K562 (cell line): ENCODE measurements around the gene PAM. TPM values are rescaled to one million over a fixed set of nuclear protein-coding genes. Genes with fewer than 3 reads are reported as not detected.

Source experiments
- ATAC-seq: fragments of 200-7000 bp; cut with Tn5 transposase; 3 replicates; pipeline ENCODE4 v1.9.1; 2020; ENCODE audit warnings: moderate library complexity
- BruUV-seq: library from RNA; stranded (reverse); fragments of 400-500 nt; replicated peaks from 2 replicates; lab custom pipeline; 2021; lab: Mats Ljungman, UMichigan
- CTCF ChIA-PET: fragments of 300-600 bp; formaldehyde crosslinking; extraction: SDS; loops from one replicate; lab custom pipeline; 2021; ENCODE audit warnings: low intra/inter-chr PET ratio; lab: Yijun Ruan, JAX
- POLR2A ChIA-PET: fragments of 300-600, 350-650 bp; sonication (Branson Sonifier 250); formaldehyde crosslinking; extraction: SDS; loops from one replicate; lab custom pipeline; 2021; ENCODE audit warnings: antibody characterized with exemption, inconsistent platforms; lab: Yijun Ruan, JAX
- DNase-seq, 4 experiments: peaks; one replicate each; pipeline versions ENCODE4 v3.0.0 to v3.0.0-alpha.2; 2011 to 2018; ENCODE audit warnings: low spot score in 3 of 4, mixed read lengths in 3 of 4; ENCODE audit errors: extremely low read depth in 1 of 4
- FAIRE-seq: peaks from 2 replicates; lab custom pipeline; 2011; peaks lifted over from hg19 to GRCh38; lab: Jason Lieb, UNC
- H2AFZ ChIP-seq: 2 replicates; pipeline ENCODE4 v1.6.0; 2011; ENCODE audit warnings: low read depth, low read length, control low read depth, inconsistent platforms
- H3K27ac ChIP-seq: fragments of 200-600 bp; 3 replicates; pipeline ENCODE4 v1.8.0; 2011; ENCODE audit warnings: low read depth, mild to moderate bottlenecking, control low read depth, inconsistent platforms, low read length, moderate library complexity, mixed read lengths; ENCODE audit errors: extremely low read depth
- H3K27me3 ChIP-seq, 2 experiments: fragments of 300-600 bp in 1 of 2; 2 replicates in 1 of 2; 3 replicates in 1 of 2; pipeline versions ENCODE4 v1.6.0 to v1.8.0; 2011; ENCODE audit warnings: inconsistent platforms in 2 of 2, low read length in 2 of 2, mild to moderate bottlenecking in 1 of 2, mixed read lengths in 1 of 2, moderate library complexity in 1 of 2; ENCODE audit not compliant: control insufficient read depth in 2 of 2, insufficient read depth in 2 of 2
- H3K36me3 ChIP-seq: fragments of 300-600 bp; 3 replicates; pipeline ENCODE4 v1.8.0; 2011; ENCODE audit warnings: mild to moderate bottlenecking, low read length, inconsistent platforms; ENCODE audit not compliant: control insufficient read depth, insufficient read depth
- H3K4me1 ChIP-seq, 2 experiments: fragments of 200-600 bp in 1 of 2; replicated peaks in 1 of 2; 2 replicates in 1 of 2; 3 replicates in 1 of 2; pipeline versions ENCODE4 v1.5.1 to v1.8.0; 2011; ENCODE audit warnings: inconsistent platforms in 2 of 2, low read length in 2 of 2, mild to moderate bottlenecking in 1 of 2, mixed read lengths in 1 of 2, moderate library complexity in 1 of 2; ENCODE audit not compliant: control insufficient read depth in 2 of 2, insufficient read depth in 2 of 2
- H3K4me2 ChIP-seq: 2 replicates; pipeline ENCODE4 v1.6.1; 2011; ENCODE audit warnings: low read length, control low read depth, inconsistent platforms, mixed read lengths; ENCODE audit not compliant: insufficient read depth
- H3K4me3 ChIP-seq: fragments of 200-600 bp; sonication (generic), shearing (Covaris generic); 2 replicates; pipeline ENCODE4 v1.5.1; 2016; ENCODE audit warnings: control low read depth, inconsistent platforms
- H3K79me2 ChIP-seq: fragments of 200-600 bp; 3 replicates; pipeline ENCODE4 v1.8.0; 2011; ENCODE audit warnings: low read length, inconsistent platforms; ENCODE audit not compliant: control insufficient read depth, insufficient read depth
- H3K9ac ChIP-seq, 2 experiments: 2 replicates each; pipeline versions ENCODE4 v1.6.0 to v1.6.1; 2011; ENCODE audit warnings: low read depth in 2 of 2, low read length in 2 of 2, control low read depth in 1 of 2, inconsistent platforms in 1 of 2, mild to moderate bottlenecking in 1 of 2, mixed read lengths in 1 of 2; ENCODE audit not compliant: insufficient read depth in 1 of 2
- H3K9me1 ChIP-seq: one replicate; pipeline ENCODE4 v1.6.0; 2011; ENCODE audit warnings: inconsistent platforms, mild to moderate bottlenecking, low read length, moderate library complexity; ENCODE audit not compliant: control insufficient read depth, insufficient read depth
- H3K9me3 ChIP-seq: replicated peaks from 2 replicates; pipeline ENCODE4 v1.5.1; 2011; ENCODE audit warnings: low read depth, low read length, inconsistent platforms; ENCODE audit not compliant: control insufficient read depth, insufficient read depth
- H4K20me1 ChIP-seq: replicated peaks from 2 replicates; pipeline ENCODE4 v1.6.1; 2011; ENCODE audit warnings: low read length, inconsistent platforms, mixed read lengths; ENCODE audit not compliant: control insufficient read depth, insufficient read depth
- BDP1 ChIP-seq: IDR thresholded peaks from 3 replicates; pipeline ENCODE4 v1.6.1; 2011; ENCODE audit not compliant: insufficient read length, insufficient read depth
- FIP1L1 ChIP-seq: fragments of 200-400 bp; formaldehyde crosslinking; IDR thresholded peaks from 2 replicates; pipeline ENCODE4 v1.6.1; 2018; ENCODE audit warnings: mild to moderate bottlenecking, low read depth, low read length; ENCODE audit not compliant: poor library complexity, severe bottlenecking
- HINFP ChIP-seq: fragments of 450-650 bp; conservative IDR thresholded peaks from 2 replicates; pipeline ENCODE4 v1.6.1; 2016; ENCODE audit warnings: missing genetic modification characterization, low read depth, mild to moderate bottlenecking, control low read depth, missing compliant biosample characterization
- MCM3 ChIP-seq: fragments of 450-650 bp; IDR thresholded peaks from 2 replicates; pipeline ENCODE4 v1.6.1; 2016
- MLLT1 ChIP-seq, 2 experiments: fragments of 450-650 bp; IDR thresholded peaks; 2 replicates each; pipeline ENCODE4 v1.6.1; 2016
- MTF1 ChIP-seq: fragments of 250-450 bp; sonication (Bioruptor Pico); IDR thresholded peaks from 2 replicates; pipeline ENCODE4 v1.9.0; 2021; ENCODE audit warnings: moderate library complexity, mild to moderate bottlenecking, inconsistent platforms, borderline replicate concordance
- POLR3G ChIP-seq: IDR thresholded peaks from 2 replicates; pipeline ENCODE4 v1.6.1; 2011; ENCODE audit not compliant: insufficient read length, insufficient replicate concordance; ENCODE audit errors: extremely low read depth
- PRPF4 ChIP-seq: fragments of 200-400 bp; formaldehyde crosslinking; IDR thresholded peaks from one replicate; pipeline ENCODE4 v1.6.1; 2017; ENCODE audit warnings: low read length, low read depth, mild to moderate bottlenecking; ENCODE audit not compliant: insufficient read depth, poor library complexity, severe bottlenecking
- PTRF ChIP-seq: fragments of 450-650 bp; IDR thresholded peaks from 2 replicates; pipeline ENCODE4 v1.6.1; 2016; ENCODE audit warnings: mild to moderate bottlenecking, missing genetic modification characterization, missing compliant biosample characterization
- SAFB2 ChIP-seq: fragments of 200-400 bp; formaldehyde crosslinking; IDR thresholded peaks from 2 replicates; pipeline ENCODE4 v1.6.1; 2018; ENCODE audit warnings: borderline replicate concordance, low read length, low read depth, moderate library complexity; ENCODE audit not compliant: severe bottlenecking
- TGIF2 ChIP-seq: sonication (generic); formaldehyde crosslinking; IDR thresholded peaks from 2 replicates; pipeline ENCODE4 v1.8.1; 2022; ENCODE audit warnings: mild to moderate bottlenecking, missing genetic modification reagents, moderate library complexity
- TRIM28 ChIP-seq: fragments of 450-650 bp; IDR thresholded peaks from 2 replicates; pipeline ENCODE4 v1.6.1; 2017
- ZNF444 ChIP-seq: fragments of 250-450 bp; sonication (Bioruptor Pico); IDR thresholded peaks from 2 replicates; pipeline ENCODE4 v1.4.0; 2020; ENCODE audit warnings: mild to moderate bottlenecking, moderate library complexity
- ZNF586 ChIP-seq: fragments of 450-650 bp; formaldehyde crosslinking; conservative IDR thresholded peaks from 2 replicates; pipeline ENCODE4 v1.4.0; 2020; ENCODE audit warnings: mild to moderate bottlenecking, moderate library complexity
- WGBS: fragments of 100-300 bp; shearing (Covaris generic); methylation state at CpG from one replicate; pipeline ENCODE4 v1.1.6; 2016; ENCODE audit warnings: low coverage, mixed read lengths; ENCODE audit not compliant: insufficient coverage; ENCODE audit errors: missing lambda C conversion rate; 5-methylcytosine and 5-hydroxymethylcytosine counted together
- in situ Hi-C: fragments of 300-500 bp; cut with MboI; formaldehyde crosslinking; loops from 4 replicates; pipeline ENCODE4 v1.15.0; 2018; ENCODE audit warnings: inconsistent platforms, mixed read lengths
- intact Hi-C: fragments of 100-400 bp; cut with micrococcal nuclease; formaldehyde crosslinking; loops from 2 replicates; pipeline ENCODE4 v1.14.2; 2022
- polyA plus RNA-seq, 8 experiments: library from polyadenylated mRNA; depleted of rRNA in 4 of 8; stranded (reverse) in 5 of 8; unstranded in 3 of 8; fragments of >200 nt; fragmentation: Nextera tagmentation in 2 of 8; fragmentation: Illumina TruSeq in 1 of 8; extraction: Ambion mirVana in 2 of 8; extraction: Trizol in 1 of 8; gene quantifications; 2 replicates each; pipeline versions ENCODE4 v1.2.1 to v1.2.3, GENCODE V29; 2011 to 2014; ENCODE audit warnings: inconsistent platforms in 1 of 8, missing spikeins in 1 of 8
- total RNA-seq, 7 experiments: library from RNA; depleted of rRNA in 6 of 7; stranded (reverse); fragments of >200 nt in 6 of 7; fragmentation: Illumina TruSeq in 2 of 7; extraction: Trizol in 2 of 7; gene quantifications; 2 replicates each; pipeline versions ENCODE4 v1.2.1 to v1.2.3, GENCODE V29; 2011 to 2021; ENCODE audit warnings: low replicate concordance in 1 of 7
- TF ChIP-seq, protein P1 (sequence below): sonication (generic); formaldehyde crosslinking; IDR thresholded peaks from 2 replicates; pipeline ENCODE4 v1.8.1; 2023; ENCODE audit warnings: mild to moderate bottlenecking, missing genetic modification reagents

The PAM gene
- total and polyA plus RNA-seq, 9 of the 15 experiments (the other 6 are each of a cell fraction or from before 2014, with no cell fraction given): 0.39 to 3.1 (median 0.77) TPM

DNA sequence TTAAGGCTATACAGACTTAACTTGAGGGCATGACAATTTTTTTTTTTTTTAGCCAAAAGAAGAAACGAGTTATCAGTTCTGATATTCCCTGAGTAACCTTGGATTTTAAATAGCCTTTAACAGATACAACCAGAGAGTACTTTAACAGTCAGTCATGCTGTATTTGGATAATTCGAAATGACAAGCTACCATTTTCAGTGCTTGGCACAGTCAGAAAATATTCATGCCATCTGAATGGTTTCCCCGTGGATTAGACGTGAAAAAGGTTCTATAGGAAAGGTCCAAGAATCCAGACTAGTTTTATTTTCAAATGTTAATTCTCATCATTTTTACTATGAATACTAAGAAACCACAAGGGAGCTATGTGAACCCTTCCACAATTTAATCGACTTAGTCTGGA, 165.7 kb downstream of the PAM start:
- Histone ChIP-seq H3K79me2 (no peaks in the 10 kb centered on the region), H4K20me1 (no peaks in the 10 kb centered on the region), H2AFZ (no peak overlapping the region), H3K9ac (no peak overlapping the region), H3K27me3 (no peaks in the 10 kb centered on the region), H3K27ac (no peak overlapping the region), H3K36me3 (no peaks in the 10 kb centered on the region), H3K4me2 (no peak overlapping the region), H3K4me3 (no peak overlapping the region), H3K9me1 (no peaks in the 10 kb centered on the region), H3K9me3 (no peaks in the 10 kb centered on the region), H3K4me1 (no peaks in the 10 kb centered on the region)
- intact Hi-C loops (no loop called here), in situ Hi-C loops (no loop called here)
- ATAC-seq: no peak
- no peak for DNase-seq
- BruUV-seq: no TSS peak
- under 1% methylated on average over 5 of the region's 5 CpGs for WGBS
- FAIRE-seq: no peak
- POLR2A ChIA-PET: interaction anchor here (0.7 kb wide), 1 partner anchor 166 kb away, joined by 3 read pairs; no protein-coding TSS in a partner anchor
- CTCF ChIA-PET: no interaction called here
- TF ChIP-seq HINFP (tag): no peak
- no peak for TF ChIP-seq MCM3
- no peak for TF ChIP-seq POLR3G
- TF ChIP-seq, protein P1, sequence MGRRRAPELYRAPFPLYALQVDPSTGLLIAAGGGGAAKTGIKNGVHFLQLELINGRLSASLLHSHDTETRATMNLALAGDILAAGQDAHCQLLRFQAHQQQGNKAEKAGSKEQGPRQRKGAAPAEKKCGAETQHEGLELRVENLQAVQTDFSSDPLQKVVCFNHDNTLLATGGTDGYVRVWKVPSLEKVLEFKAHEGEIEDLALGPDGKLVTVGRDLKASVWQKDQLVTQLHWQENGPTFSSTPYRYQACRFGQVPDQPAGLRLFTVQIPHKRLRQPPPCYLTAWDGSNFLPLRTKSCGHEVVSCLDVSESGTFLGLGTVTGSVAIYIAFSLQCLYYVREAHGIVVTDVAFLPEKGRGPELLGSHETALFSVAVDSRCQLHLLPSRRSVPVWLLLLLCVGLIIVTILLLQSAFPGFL (CRISPR knock-in tag): no peak
- no peak for TF ChIP-seq MLLT1 (IDR thresholded peaks at IDR 0.05)
- TF ChIP-seq PRPF4: no peak
- no peak for TF ChIP-seq TGIF2
- TF ChIP-seq PTRF (tag): no peak
- no peak for TF ChIP-seq SAFB2
- TF ChIP-seq BDP1: no peak
- TF ChIP-seq ZNF586 (CRISPR knock-in tag): no peak
- TF ChIP-seq TRIM28: no peak
- no peak for TF ChIP-seq MTF1
- TF ChIP-seq ZNF444 (CRISPR knock-in tag): no peak
- TF ChIP-seq FIP1L1: no peak
